HG02678 (cell line): ENCODE results near the gene RPS21.
"Not testable (repeated sequence)": the region's sequence is repeated elsewhere in the genome, so short reads cannot be mapped to it uniquely, and the experiment has no call there.

Source experiments
- ATAC-seq: cut with Tn5 transposase; IDR thresholded peaks from one replicate; pipeline ENCODE4 v1.9.1; 2021; ENCODE audit warnings: mild to moderate bottlenecking, moderate library complexity; ENCODE audit not compliant: unreplicated experiment

The RPS21 gene

DNA sequence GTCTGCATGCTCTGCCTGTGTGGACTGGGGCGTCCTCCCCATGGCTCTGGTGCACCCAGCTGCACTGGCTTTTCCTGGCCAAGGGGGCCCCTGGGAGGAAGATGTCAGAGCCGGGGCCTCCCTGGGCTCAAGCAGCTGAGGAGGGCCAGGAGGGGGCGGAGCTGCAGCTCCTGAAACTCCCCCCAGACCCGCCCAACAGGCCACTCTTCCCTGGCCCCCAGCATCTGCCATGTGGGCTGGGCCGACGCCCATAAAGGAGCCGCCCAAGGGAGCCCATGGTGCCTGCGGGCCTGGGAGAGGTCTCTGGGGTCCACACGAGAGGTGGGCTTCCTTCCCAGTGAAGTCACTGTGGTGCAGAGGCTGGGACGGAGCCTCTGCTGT, 36.4 kb downstream of the RPS21 start:
- no peak for ATAC-seq

DNA sequence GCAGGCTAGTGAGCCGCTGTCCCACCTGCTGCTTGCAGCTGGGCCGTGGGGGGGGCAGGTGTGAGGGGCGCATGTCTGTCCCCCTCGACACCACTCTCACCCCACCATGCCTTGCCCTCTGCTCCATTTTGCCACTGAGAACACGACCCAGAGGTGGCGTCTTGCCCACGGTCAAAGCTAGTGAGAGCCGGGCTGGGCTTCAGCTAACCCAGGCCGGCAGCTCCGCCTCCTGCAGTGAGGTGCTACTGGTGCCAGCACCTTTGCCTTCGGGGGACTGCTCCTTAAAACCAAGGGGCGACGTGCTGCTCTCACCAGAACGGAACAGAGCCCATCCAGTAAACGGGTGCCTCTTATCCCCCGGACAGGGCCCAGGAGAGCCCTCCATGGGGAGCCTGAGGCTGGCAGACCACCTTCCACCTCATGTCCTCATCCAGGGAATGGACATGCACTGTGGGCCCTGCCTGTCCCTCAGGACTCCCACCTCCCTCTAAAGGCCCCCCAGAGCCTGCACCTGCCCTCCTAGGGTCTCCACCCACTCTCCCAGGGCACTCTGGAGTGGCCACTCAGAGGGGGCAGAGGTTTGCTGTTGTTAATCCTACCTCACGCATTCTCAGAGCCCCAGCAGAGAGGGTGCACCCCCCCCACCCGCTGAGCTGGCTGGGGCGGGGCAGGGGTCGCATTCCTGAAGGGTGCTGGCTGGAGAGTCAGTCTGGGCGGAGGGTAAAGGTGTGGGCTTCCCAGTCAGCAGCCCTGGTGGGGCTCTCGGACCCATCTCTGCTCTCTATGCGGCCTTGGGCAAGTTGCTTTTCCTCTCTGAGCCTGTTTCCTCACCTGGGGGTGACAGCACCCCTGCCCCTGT, 37.6 kb downstream of the RPS21 start:
- ATAC-seq, result no peak

DNA sequence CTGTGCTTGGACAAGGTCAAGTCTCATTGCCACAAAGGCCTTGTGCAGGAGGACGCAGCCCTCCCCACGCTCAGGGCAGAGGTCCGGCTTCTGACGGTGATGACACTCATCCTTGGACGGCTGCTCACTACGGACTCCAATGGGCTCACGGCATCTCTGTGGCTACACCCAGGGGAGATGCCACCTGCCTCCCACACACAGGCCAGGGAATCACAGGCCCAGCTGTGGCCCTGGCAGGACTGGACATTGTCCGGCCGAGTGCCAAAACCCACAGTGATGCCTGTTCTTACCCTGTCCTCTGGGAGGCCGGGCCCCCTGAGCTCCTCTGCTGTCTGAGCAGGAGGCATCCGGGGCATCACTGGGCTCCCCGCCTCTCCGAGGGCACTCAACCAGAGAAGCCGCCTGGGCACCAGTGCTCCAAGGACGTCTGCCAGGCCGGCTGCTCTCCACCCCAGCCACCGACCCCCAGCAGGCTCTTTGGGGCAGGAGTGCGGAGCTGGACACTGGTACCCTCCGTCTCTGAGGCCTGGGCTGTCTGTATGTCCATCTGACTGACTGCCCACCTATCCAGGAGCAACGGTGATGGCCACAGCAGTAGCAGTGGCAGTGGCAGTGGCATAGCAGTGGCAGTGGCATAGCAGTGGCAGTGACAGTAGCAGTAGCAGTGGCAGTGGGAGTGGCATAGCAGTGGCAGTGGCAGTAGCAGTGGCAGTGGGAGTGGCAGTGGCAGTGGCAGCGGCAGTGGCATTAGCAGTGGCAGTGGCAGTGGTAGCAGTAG, 38.6 kb downstream of the RPS21 start:
- ATAC-seq, result no peak

DNA sequence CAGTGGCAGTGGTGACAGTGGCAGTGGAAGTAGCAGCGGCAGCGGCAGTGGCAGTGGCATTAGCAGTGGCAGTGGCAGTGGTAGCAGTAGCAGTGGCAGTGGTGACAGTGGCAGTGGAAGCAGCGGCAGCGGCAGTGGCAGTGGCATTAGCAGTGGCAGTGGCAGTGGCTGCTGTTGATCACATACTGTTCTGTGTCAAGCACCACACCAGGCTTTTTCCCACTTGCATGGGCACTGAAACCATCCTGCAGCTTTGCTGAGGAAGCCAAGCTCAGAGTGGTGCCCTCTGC, 39.1 kb downstream of the RPS21 start:
- not testable (repeated sequence) for ATAC-seq

DNA sequence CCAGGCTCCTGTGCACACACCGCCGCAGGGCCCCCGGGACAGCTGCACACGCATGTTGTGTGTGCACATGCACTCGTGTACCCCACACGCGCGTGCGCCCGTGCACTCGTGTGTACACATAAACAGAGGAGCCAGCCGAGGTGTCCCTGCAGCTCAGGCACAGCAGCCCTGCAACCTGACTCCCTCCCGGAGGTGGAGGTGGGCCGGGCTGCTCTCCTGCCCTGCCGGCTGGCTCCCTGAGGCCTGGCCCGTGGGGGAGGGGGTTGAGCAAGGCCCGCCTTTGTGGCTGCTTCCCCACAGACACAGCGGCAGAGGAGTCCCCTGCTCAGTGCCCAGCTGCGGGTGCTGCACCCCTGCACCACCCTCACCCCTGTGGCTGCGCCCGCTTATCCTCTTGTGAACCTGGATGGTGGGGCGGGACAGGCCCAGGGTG, 39.8 kb downstream of the RPS21 start:
- ATAC-seq, result no peak

DNA sequence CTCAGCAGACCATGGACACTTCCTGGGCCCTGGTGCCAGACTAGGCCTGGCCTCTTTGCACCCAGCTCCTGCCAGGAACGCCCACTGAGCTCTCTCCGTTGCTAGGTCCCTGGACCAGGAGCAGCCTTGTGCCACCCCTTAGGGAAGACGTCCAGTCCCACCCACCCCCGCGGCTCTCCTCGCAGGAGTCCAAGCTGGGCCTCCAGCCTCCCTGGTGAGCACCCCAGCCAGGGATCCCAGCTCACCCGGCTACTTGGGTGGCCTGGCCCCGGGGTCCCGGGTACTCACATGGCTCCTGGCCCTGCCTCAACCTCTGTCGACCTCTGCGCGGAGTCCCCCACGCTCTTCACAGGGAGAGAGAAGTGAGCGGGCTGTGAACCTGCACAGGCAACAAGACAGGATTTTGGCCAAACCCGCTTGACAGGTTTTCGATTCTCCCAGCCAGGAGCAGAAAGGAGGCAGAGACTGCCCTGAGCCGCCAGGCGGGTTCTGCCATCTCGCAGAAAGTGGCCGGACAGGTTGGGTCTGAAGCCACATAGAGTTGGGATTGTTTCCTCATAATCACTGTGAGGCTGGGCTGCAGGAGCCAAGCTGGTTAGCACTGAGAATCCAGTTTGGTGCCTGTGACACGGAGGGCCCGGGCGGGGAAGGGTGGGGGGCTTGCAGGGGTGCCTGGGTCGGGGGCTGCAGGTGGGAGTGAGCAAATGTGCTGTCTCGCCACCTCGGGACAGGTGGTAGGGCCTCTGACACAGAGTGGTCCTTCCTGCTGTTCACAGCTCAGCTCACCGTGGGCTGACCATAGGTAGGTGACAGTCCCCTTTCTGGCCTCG, 40.5 kb downstream of the RPS21 start, which contains the start of gene RBBP8NL:
TSS of gene RBBP8NL (minus strand) at position 368 of the 830 bp plus-strand sequence. CDS start 7,892 bp downstream, outside the sequence.
- no peak for ATAC-seq

DNA sequence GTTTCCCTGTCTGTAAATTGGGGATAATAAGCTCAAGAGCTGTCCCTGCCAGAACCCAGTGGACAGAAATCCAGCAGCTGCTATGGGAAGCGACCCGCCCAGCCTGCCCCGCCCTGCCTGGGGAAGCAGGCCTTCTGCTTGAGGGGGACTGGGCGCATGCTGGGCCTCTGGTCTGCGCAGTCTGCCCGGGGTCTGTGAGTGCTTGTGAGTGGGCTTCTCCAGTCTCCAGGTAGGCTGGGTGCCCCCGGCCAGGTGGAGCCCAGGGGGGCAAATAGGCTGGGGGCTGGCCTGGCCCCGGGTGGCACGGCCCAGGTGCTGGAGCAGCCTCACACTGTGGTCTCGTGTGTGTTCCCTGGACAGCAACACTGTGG, 41.1 kb downstream of the RPS21 start:
- ATAC-seq, result no peak

DNA sequence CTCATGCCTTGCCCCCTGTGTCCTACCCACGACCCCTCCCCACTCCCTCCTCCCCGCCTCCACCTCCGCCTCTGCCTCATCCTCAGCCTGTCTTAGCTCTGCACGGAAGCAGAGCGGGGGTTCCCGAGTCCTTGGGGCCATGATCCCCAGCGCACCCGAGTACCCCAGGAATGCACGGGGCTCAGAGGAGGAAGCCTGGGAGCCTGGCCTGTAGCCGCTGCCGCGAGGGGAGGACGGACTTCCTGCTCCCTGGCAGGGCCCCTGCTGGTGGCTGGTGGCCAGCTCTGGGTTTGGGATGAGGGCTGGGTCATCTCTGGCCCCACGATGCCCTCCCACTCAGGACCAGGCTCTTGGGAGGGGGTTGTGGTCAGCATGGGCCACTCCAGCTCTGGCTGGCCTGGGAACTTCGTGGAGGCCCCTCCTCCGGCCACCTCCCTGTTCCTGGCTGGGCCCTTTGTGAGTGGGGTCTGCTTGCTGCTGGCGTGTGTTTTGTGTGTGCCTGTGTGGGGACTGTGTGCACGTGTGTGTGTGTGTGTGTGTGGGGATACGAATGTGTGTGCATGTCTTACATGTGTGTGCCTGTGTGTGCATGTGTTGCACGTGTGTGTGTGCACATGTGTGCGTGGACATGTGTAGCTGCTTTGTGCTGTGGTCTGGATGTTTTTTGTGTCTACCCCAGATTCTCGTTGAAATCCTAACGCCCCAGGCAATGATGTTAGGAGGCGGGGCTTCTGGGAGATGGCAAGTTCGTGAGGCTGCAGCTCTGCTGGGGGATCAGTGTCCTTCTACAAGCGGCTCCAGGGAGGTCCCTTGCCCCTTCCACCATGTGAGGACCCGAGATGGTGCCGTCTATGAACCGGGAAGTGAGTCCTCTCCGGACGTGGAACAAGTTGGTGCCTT, 41.7 kb downstream of the RPS21 start:
- ATAC-seq, result no peak

DNA sequence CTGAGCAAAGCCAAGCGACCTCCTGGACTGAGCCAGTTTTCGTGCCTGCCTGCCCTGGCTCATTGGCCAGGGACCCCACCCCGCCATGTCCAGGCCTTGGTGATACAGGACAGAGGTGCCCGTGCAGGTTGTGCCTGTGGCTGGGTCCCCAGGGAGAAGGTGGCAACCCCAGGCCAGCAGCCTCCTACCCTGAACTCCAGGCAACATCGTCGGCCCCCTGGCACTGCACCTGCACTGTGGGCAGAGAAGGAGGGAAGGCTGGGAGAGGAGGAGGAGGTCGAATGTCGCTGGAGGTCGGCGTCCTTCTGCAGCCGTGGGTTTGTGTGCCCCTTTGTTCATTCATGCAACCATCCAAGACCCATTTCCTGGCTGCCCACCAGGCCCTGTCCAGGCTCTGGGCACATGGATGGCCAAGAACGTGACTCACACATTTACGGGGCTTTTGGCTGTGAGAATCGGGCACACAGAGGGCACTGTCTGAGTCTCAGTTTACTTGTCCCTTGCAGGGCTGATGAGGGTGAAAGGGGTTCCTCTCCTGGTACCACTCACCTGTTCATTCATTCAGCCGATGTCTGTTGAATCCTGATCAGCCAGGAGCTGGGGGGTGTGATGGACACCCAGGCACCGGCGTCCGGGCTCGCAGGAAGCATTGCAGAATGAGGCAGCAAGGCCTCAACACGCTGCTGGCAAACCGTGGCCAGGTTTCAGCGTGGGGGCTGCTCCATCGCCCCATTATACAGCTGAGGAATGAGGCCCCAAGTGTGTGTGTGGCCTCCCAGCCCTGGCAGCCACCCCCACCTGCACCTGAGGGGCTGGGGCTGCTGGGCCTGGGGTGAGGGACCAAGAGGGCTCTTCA, 42.8 kb downstream of the RPS21 start:
- no peak for ATAC-seq

DNA sequence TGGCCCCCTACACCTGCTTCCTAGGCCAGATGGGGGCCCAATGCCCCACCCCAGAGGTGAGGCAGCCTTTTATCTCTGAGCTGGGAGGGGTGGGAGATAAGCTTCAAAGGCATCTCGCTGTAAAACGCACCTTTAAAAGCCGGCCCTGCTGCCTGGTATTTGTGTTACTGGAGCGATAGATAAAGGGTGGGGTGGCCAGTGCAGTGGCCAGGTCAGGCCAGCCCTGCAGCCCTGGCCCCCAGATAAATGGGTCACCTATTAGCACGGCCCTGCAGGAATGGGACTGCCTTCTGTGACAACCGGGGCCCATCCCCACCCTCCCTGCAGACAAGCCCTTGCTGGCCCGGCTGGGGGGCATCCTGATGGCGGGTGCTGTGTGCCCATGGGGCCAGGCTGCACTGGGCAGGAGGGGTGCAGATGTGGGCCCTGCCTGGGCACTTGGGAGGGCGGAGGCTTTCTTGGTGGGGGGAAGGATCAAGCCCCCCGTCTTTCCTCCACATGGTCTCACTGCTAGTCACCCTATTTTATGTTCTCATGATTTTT, 43.5 kb downstream of the RPS21 start:
- ATAC-seq, result no peak

DNA sequence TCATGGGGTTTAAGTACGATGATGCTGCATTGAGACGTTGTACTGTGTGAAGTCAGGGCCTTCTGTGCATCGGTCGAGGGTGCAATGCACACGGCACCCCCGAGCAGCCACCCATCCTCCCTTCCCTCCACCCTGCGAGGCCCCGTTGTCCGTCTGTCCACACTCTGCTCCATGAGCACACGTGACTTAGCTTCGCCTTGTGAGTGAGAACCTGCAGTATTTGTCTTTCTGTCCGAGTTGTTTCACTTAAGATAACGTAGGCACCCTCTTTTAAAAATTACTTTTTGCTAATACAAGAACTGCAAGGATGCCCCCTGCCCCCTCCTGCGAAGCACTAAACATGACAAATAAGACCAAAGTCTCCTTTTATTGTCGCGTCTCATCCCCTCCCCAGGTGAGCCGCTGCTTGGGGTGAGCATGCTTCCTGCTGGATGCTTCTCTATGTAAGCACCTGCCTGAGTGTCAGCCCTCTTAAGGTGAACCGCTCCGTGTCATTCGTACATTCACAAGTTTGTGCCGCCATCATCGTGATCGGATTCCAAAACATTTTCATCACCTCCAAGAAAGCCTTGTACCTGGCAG, 44.1 kb downstream of the RPS21 start:
- no peak for ATAC-seq

DNA sequence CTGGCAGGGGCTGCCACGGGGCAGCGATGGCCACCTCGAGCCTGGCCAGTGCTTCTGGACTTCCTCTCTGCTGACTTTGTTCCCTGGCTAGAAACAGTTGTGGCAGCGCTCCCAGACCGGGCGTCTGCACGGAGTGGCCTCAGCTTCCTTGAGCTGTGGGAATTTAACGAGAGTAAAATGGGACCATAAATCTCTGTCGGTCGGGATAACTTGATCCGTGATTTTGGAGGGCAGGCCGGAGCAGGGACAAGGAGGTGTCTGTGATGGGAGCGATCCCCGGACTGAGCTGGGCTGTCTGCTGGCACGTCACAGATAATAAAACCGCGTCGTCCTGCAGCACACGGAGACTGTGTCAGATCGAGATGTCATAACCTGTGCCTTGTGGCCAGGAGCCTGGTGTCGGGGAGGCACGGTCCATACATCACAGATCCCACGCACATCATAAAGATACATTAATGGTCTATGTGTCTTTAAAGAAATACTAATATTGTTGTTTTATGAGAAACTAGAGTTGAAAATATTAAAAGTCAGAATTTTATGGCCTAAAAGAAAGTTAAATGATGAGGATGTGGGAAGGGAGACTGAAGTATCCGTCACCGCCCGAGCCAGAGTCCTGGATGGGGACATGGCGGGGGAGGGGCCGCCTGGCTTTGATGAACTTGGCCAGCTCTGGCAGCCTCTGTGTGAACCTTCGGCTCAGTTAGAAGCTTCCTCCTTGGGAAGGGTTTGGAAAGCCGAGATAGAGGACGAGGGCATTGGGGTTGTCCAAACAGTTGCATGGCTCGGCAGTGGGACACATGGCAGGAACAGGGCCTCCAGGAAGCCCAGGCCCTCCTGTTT, 47.0 kb downstream of the RPS21 start:
- no peak for ATAC-seq

DNA sequence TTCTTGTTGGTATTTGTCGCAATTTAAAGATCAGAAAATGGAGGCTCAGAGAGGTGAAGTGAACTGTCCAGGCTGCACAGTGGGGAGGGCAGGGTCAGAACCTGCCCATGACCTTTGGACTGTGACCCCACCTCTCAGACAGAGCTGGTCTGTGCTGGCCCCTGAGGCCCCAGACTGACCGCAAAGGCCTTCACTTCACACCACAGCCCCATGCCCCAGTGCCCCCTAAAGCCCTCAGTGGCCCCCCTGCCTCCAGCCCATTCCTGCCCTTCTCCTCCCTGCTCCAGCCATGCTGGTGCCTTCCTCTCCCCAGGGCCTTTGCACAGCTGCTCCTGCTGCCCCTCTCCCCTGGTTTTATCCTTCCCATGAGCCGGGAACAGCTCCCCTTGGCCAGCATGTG, 49.8 kb downstream of the RPS21 start:
- ATAC-seq, result no peak

DNA sequence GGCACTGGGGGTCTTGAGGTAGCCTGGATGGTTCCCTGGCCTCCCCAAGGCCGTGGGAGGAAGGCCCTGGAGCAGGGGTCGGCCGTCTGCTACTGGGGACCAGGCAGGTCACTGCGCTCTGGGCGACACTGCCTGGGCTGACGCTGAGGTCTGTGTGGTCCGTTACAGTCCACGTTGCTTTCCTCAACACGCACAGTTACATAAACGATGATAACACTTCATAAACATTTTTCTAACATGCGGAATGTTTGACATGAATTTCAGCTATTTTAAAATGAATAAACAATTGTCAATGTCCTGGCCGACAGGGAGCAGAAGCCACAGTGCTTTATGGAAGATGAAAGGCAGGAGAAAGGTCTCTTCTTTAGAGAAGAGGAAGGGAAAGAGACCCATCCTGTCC, 50.6 kb downstream of the RPS21 start:
- no peak for ATAC-seq

DNA sequence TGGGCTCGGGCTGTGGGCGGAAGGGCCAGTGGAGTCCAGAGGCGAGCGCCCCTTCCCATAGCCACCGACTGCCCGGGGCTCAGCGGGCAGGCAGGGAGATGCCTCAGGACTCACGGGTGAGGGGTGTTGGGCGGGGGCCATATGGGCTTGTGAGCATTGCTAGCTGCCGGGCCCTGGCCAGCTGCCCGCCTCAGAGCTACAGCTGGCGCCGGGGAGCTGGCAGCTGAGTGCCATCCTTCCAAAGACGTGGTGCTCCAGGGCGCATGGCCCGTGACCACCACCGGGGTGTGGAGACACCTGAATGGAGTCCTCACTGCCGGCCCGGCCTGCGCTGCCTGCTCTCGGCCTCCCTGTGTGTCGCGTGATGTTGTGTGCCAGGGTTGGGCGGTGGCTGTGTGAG, 51.0 kb downstream of the RPS21 start:
- no peak for ATAC-seq
